SK-N-MC (cell line): Measurements from ENCODE around the gene PROSER2.

Experiments used
- EZH2 ChIP-seq: fragments of 200-600 bp; sonication (generic); IDR thresholded peaks from one replicate; pipeline ENCODE4 v1.6.1; 2017; ENCODE audit warnings: antibody characterized with exemption
- FOXP2 ChIP-seq: optimal IDR thresholded peaks from 2 replicates; pipeline ENCODE3; 2011; ENCODE audit warnings: mild to moderate bottlenecking, moderate library complexity; ENCODE audit not compliant: insufficient read depth; ENCODE audit errors: extremely low read length, control extremely low read depth
- POLR2AphosphoS5 ChIP-seq: IDR thresholded peaks from 2 replicates; pipeline ENCODE4 v1.6.1; 2012; ENCODE audit warnings: mild to moderate bottlenecking, low read depth, low read length, borderline replicate concordance

DNA sequence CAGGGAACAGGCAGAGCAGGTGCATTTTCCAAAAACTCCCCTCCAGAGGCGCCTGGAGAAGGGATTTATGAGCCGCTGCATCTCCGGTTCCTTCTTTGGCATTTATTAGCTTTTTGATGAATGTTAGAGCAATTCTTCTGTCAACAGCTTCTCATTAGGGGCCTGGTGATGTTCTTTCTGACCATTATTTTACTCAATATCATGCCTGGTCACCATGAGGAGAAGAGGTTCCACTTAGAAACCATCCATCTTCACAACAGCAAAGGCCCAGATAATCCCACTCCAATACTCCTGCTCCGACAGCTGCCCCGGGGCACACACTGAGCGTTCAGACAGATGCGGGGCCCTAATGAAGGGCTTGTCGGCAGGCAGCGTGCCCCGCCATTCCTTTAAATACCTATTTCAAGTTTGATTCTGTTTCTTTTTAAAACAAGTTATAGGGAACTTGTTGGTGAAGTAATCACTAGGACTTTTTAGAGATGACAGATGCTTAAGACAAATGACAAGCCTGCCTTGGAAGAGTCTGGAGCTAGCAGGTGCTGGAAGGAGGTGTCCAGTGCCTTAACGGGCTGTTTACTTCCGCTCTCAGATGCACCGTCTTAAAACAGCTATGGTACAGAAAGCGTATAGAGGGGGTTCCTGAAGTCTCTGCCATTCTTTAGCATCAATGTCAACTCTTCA, 49.3 kb upstream of the PROSER2 start:
- TF ChIP-seq POLR2AphosphoS5, result no peak
- no peak for TF ChIP-seq EZH2
- TF ChIP-seq FOXP2, result no peak
